GM18867 (cell line): ENCODE data around the gene DNAJC11.
"Not testable (repeated sequence)": the region's sequence is repeated elsewhere in the genome, so short reads cannot be mapped to it uniquely, and the experiment has no call there.

Source experiments
- ATAC-seq: cut with Tn5 transposase; IDR thresholded peaks from one replicate; pipeline ENCODE4 v1.9.1; 2021; ENCODE audit warnings: mild to moderate bottlenecking, moderate library complexity; ENCODE audit not compliant: unreplicated experiment

Gene DNAJC11

DNA sequence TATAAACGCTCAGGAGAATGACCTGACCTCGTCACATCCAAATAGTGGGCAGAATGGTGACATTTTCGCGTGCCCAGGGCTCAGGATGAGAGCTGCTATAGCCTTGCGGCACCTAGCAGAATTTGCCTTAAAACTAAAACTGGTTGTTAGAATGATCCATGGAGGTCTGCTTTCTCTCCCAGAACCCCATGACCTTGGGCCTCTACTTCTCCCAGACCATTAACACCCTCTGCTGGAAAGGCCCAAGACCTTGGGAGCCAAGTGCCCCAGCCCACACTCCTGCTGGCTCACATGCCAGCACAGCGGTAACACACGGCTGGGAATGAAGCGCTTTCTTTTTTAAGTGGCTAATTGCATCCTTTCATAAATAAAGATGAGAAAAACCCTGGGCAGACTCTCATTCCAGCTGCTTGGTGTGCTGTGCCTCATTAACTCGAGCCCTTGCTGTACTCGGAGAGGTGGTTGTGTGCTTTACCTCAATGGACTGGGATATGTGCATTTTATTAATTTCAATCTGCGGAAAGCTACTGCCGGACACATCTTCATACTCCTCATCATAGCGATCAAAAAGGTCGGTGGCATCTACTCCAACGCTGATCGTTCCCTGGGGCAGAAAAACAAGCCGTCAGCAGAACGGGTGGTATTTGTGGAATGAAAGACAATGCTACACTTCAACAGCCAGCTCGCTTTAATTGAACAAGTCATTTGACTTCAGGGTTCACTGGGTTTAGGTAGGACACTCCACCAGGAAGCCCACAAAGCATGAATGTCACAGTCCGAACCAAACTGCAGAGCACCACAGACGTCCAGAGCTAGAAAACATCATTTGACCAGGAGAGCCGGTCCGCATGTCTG, 48.0 kb downstream of the DNAJC11 start:
- no peak for ATAC-seq

DNA sequence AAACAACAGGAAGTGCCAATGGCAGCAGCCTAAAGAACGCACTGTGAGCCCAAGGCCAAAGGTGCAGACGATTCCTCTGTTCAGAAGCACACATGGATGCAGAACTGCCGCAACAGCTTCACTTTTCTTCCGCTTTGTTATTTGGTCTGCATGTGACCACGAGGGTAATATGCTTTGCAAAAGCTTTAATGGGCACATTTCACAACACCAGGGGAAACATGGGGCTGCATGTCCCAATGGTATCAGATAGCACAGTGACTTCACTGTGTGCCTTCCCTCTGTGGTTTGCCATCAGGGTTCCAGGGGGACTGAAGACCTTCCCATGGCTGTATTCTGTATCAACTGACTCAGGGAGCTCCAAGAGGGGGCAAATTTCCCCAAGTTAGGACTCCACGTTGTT, 48.6 kb downstream of the DNAJC11 start:
- no peak for ATAC-seq

DNA sequence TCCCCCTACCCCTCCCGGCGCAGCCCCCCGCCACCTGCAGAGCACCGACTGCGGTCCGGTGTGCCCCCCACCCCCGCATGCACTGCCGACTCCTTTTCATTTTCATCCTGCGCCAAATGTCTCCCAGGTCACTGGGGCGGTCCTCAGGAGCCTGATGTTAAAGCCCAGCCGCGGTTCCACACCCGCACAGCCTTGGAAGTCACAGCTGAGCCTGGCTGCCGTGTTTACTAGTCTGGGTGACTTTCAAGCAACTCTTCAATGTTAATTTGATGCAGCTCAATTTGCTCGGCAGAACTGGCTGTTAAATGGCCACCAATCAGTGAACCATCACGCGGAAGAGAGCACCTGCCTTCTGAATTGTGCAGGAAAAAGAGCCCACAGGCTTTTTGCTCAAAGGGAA, 49.7 kb downstream of the DNAJC11 start:
- ATAC-seq = no peak

GRCh38 chr1:6648556-6648955, 53.1 kb downstream of the DNAJC11 start:
- no peak for ATAC-seq

- ATAC-seq = no peak
Measured at GRCh38 chr1:6646499-6647148, 55.0 kb downstream of the DNAJC11 start.

DNA sequence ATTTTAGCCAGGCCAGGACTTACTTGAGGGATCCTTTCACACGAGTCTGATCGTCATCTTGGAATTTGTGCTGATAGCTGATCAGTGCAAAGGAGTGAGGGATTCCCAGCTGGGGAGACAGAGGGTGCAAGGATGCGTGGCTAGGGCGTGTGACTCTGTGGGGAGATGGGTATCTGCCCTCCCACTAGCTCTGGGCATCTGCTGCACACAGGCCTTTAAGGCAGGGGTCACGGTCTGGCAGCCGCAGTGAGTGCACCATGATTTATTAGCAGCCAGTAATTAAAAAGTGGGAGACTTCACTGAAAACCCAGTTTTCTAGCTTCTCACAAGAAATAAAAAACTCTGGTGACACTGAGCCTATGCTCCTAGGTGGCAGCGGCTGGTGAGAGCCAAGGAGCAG, 56.6 kb downstream of the DNAJC11 start:
- no peak for ATAC-seq

DNA sequence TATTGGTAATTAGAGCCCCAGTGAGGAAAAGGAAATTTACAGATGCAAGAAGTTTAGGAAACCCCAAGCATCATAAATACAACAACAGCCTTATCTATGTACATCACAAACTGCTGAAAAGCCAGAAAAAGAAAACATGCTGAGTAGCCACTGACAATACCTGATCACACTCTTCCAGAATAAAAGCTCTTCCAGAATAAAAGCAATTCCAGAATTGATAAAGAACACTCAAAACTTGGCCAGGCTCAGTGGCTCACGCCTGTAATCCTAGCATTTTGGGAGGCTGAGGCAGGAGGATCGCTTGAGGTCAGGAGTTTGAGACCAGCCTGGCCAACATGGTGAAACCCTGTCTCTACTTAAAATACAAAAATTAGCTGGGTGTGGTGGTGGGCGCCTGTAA, 60.7 kb downstream of the DNAJC11 start:
- ATAC-seq = not testable (repeated sequence)

- ATAC-seq = no peak
Measured at GRCh38 chr1:6638226-6638625, 63.4 kb downstream of the DNAJC11 start.

GRCh38 chr1:6637770-6638169, 63.8 kb downstream of the DNAJC11 start:
- no peak for ATAC-seq

- ATAC-seq = not testable (repeated sequence)
Measured at GRCh38 chr1:6636778-6637177, 64.8 kb downstream of the DNAJC11 start.

DNA sequence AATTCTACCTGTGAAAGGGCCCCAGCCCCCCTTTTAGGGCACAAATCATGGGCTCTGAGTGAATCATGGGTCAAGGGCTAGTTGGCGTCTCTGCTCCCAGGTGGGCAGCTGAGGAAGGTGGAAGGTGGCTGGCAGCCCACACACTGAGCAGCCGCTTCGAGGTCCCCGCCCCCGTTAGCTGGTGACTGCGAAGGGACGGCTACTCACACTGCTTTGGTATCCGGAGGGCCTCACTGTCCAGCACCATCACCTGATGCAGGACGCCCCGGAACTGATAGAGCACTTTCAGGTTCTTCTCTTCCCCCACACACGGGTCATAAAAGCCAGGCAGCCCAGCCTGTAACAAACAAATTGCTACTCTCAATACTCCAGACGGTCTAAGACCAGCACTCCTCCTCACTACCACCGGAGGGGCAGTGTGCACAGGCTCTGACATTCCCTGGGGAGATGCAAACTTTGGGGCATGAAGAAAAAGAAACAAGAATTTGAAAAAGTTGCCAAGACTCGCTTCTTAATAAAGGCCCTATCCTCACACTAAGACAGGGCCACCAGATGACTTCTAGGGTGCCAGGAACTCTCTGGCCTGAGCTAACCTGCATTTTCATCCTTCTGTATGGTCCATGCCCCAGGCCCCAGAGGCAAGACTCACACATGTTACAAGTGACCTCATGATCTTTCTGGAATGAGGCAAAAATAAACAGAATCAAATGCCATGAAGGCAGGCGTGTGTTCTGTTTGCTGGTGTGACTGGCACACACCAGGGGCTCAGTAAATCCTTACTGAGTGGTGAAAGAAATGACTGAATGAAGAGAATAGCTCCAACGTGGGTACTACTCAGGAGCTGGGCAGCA, 65.5 kb downstream of the DNAJC11 start:
- no peak for ATAC-seq

DNA sequence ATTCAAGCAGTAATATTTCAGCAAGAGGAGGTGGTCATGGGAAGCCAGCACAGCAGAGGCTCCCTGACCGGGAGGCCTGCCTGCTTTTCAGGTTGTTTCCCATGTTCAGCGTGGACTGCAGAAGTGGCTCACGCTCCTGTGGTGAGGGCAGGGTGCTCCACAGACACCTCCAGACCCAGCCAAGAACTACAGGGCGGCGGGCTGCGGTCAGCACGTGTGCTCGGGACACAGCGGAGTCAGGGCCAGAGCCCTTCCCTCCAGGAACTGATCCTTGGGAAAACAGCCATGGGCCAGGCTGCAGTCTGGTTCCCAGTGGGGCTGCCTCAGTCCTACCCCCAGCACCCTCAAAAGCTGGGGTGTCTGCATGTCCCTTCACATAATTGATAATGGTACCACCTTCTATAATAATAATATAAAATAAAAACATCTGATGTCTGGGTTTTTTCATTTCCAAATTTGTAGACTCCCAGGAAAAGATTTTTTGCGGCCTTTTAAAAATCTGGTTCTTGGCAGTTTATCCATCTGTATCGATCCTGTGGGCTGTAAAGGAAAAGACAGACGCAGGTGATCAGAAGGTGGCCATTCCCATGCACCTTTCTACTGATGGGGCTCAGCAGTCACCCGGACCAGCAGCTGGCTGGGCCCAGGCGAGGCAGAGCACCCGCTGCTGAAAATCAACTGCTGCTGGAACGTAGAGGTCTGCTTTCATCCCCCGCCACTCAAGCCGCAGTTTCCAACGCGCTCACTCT, 66.3 kb downstream of the DNAJC11 start:
- no peak for ATAC-seq

GRCh38 chr1:6634371-6635052, 67.1 kb downstream of the DNAJC11 start:
- no peak for ATAC-seq

- ATAC-seq = no peak
Measured at GRCh38 chr1:6632588-6633514, 68.8 kb downstream of the DNAJC11 start.

GRCh38 chr1:6631058-6631457, 70.6 kb downstream of the DNAJC11 start:
- ATAC-seq = no peak

DNA sequence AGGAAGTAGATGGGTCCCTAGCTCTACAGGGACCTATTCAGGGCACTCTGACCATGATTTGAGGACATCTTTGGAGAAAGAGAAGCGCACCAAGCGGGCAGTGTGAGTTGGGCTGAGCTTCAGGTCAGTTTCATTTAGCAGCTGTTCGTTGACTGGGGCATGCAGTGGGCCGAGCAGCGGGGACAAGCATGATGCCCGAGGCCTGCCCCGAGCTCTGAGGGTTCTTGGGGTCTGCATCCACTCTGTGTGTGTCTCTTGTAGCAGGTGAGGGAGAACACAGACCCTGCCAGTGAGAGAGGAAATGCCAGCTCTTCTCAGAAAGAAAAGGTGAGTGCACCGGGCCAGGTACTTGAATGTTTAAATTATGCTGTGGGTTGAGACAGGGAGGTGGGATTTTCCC, 71.6 kb downstream of the DNAJC11 start:
- no peak for ATAC-seq

DNA sequence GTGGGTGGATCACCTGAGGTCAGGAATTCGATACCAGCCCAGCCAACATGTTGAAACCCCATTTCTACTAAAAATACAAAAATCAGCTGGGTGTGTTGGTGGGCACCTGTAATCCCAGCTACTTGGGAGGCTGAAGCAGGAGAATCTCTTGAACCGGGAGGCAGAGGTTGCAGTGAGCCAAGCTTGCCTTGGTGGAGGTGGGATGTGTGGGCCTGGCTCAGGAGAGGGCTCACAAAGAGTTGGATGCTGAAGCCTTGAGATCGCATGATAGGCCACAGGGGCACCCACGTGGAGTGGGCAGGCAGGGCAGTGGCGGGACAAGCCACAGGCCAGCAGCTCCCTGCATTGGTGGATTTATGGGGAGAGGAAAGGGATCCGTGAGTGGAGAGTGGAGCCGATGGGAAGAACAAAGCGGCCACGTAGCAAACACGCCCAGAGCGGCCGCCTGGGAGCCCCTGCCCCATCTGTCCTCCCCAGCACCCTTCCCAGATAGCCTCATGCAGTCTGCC, 72.6 kb downstream of the DNAJC11 start:
- no peak for ATAC-seq

- no peak for ATAC-seq
Measured at GRCh38 chr1:6627841-6628545, 73.6 kb downstream of the DNAJC11 start.
